ENCODE data around the gene SLC38A1. TPM values are rescaled to one million over a fixed set of nuclear protein-coding genes. Genes with fewer than 3 reads are reported as not detected.

Gene SLC38A1
- total and polyA plus RNA-seq, 7 donors = 8.4 to 209 (median 149) TPM

DNA sequence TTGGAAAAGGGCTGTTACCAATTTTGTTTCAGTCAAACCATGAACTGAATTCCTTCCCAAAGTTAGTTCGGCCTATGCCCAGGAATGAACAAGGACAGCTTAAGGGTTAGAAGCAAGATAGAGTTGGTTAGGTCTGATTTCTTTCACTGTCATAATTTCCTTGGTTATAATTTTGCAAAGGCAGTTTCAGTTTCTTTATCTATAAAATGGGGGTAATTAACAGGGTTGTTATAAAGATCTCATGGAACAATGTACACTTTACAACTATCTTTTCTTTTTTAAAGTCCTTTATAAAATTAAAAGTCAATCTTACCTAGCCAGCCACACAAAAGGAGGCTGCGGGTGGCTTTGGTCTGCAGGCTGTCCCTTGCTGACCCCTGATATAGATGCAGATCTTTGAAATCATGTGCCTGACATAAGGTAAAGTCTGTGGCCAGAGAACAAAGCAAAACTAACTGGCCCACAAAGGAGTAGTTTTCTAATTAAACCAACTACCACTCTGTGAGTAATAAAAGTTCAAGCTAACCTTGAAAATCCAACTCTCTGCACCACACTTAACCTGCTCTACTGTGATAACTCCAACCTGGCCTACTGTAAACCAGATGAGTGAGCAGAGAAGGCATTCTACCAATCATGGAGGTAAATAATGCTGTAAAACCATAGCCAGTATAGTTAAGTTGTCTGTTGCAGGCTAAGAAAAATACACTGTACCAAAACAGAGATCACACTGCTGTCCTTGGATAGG, 49.5 kb downstream of the SLC38A1 start:
- 41 to 69% methylated on average over 2 of the region's 2 CpGs for WGBS, 2 donors
- Histone ChIP-seq H3K9me3 (no peaks in the 10 kb centered on the region), H3K4me1 (peaks cover 0 to 96% (median 75%) of the 10 kb centered on the region in 4 donors), H3K27ac (peak overlapping the region; percentile 17 to 84 (median 80)), H3K27me3 (no peaks in the 10 kb centered on the region), H3K36me3 (peaks cover 0 to 7% (median 0%) of the 10 kb centered on the region in 4 donors), H3K4me3 (no peak overlapping the region)
- intact Hi-C loops (cut with DNase I) = no loop called here
- TF ChIP-seq POLR2A (IDR thresholded peaks at IDR 0.05) (no peak), POLR2AphosphoS5 (IDR thresholded peaks at IDR 0.05) (no peak), EP300 (IDR thresholded peaks at IDR 0.05) (no peak)
- TF ChIP-seq, protein P1, sequence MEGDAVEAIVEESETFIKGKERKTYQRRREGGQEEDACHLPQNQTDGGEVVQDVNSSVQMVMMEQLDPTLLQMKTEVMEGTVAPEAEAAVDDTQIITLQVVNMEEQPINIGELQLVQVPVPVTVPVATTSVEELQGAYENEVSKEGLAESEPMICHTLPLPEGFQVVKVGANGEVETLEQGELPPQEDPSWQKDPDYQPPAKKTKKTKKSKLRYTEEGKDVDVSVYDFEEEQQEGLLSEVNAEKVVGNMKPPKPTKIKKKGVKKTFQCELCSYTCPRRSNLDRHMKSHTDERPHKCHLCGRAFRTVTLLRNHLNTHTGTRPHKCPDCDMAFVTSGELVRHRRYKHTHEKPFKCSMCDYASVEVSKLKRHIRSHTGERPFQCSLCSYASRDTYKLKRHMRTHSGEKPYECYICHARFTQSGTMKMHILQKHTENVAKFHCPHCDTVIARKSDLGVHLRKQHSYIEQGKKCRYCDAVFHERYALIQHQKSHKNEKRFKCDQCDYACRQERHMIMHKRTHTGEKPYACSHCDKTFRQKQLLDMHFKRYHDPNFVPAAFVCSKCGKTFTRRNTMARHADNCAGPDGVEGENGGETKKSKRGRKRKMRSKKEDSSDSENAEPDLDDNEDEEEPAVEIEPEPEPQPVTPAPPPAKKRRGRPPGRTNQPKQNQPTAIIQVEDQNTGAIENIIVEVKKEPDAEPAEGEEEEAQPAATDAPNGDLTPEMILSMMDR (IDR thresholded peaks at IDR 0.05) = no peak
- DNase-seq = no peak

DNA sequence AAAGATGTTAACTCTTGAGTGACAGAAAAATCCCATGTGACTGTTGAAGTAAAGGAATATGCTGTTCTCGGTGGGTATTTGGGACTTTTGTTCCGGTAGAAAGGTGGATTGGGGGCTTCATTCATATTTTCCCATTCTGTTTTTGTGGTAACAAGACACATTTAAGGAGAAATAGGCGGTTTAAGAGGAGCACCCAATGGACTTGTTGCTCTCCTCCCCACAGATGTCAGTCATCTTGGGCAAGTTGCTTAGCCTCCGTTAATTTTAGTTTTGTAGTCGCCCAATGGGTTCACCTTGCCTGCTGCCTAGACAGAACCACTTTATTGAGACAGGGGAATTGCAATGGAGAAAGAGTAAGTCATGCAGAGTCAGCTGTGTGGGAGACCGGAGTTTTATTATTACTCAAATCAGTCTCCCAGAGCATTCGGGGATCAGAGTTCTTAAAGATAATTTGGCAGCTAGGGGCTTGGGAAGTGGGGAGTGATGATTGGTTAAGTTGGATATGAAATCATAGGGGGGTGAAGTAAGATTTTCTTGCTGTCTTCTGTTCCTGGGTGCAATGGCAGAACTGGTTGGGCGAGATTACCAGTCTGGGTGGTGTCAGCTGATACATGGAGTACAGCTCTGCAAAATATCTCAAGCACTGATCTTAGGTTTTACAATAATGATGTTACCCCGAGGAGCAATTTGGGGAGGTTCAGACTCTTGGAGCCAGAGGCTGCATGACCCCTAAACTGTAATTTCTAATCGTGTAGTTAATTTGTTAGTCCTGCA, 50.3 kb downstream of the SLC38A1 start:
- Histone ChIP-seq H3K9me3 (no peaks in the 10 kb centered on the region), H3K27ac (peak overlapping the region in 3 of 4 donors; percentile 54 to 84 (median 80)), H3K4me3 (no peak overlapping the region), H3K27me3 (no peaks in the 10 kb centered on the region), H3K4me1 (peaks cover 0 to 93% (median 71%) of the 10 kb centered on the region in 4 donors), H3K36me3 (peaks cover 0 to 7% (median 0%) of the 10 kb centered on the region in 4 donors)
- intact Hi-C loops (cut with DNase I) = no loop called here
- TF ChIP-seq EP300 (IDR thresholded peaks at IDR 0.05) = no peak
- TF ChIP-seq, protein P1 (IDR thresholded peaks at IDR 0.05) = no peak
- no peak for TF ChIP-seq POLR2A (IDR thresholded peaks at IDR 0.05)
- no peak for TF ChIP-seq POLR2AphosphoS5 (IDR thresholded peaks at IDR 0.05)
- no peak for DNase-seq
- WGBS, 2 donors = 60 to 67% methylated on average over 10 of the region's 10 CpGs

DNA sequence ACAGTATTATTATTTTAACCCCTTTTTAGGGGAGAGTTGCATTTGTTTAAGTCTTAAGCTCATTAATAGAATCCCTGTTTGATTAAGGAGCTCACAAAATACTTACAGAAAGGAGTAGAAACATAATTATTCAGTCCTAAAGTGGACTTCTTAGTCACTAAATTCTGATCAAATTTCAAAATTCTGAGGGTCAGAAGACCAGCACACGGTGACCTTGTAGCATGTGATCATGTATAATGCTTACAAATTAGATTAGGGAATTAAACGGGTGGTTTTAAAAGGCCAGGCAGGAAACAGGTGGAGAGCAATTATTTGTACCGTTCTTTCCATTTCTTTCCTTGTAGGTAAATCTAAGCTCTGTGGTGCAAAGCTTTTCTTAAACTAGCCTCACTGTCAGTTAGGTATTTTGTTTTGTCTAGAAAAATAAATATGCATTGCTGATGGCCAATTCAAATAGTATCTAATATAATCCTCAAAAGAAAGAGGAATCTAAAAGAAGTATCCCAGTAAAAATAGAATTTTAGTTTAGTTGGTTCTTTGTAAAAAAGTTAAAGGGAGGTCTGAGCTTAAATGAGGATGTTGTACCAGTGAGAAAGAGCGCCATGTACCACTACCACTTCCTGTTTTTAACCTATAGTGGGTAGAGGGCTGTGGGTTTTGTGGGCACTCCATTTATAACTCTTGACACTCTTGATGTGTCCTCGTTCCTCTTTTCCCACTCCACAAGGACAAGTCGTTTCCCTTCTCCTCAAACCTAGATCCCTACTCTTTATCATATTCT, 51.1 kb downstream of the SLC38A1 start:
- no peak for DNase-seq
- 39 to 75% methylated on average over 6 of the region's 6 CpGs for WGBS, 2 donors
- intact Hi-C loops (cut with DNase I) = no loop called here
- Histone ChIP-seq H3K9me3 (no peaks in the 10 kb centered on the region), H3K27ac (peak overlapping the region in 3 of 4 donors; percentile 54 to 80 (median 63)), H3K27me3 (no peaks in the 10 kb centered on the region), H3K36me3 (peaks cover 0 to 7% (median 0%) of the 10 kb centered on the region in 4 donors), H3K4me1 (peaks cover 0 to 94% (median 69%) of the 10 kb centered on the region in 4 donors), H3K4me3 (no peak overlapping the region)
- TF ChIP-seq POLR2AphosphoS5 (IDR thresholded peaks at IDR 0.05) (no peak), EP300 (IDR thresholded peaks at IDR 0.05) (no peak), POLR2A (IDR thresholded peaks at IDR 0.05) (no peak)
- TF ChIP-seq, protein P1 (IDR thresholded peaks at IDR 0.05) = no peak

DNA sequence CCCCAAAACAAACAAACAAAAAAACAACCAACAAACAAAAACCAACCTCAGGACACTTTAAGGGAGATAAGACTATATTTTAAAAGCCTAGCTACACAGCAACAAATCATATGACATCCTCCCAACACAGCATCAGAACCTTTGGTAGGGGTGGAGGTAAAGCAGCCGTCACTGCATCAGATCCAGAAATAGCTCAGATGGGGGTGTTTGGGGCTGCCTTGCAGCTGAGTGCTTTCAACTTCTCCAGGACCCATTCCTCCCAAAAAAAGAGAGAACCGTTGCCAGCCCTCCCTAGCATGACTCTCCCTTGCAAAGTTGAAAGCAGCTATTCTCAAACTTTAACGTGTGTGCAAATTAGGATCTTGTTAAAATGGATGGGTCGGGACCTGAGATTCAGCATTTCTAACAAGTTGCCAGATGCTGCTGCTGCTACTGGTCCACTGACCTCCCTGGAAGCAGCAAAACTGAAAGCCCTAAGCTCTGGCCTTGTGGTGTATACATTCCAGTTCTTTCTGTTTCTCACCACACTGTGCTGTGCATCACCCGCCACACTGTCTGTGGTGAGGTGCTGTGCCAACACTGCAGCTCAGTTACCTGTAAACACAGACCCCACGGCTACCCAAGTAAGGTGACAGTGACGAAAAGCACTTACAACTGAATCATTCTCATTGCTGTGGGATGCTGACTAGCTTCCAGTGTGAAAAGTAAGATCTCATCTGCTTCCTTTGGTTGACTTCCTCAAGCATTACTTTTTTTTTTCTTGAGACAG, 54.0 kb downstream of the SLC38A1 start:
- peaks cover 0 to 3% (median 0%) of the 10 kb centered on the region in 4 donors for H3K36me3 ChIP-seq
- intact Hi-C loops (cut with DNase I) = no loop called here
- no peak for TF ChIP-seq EP300 (IDR thresholded peaks at IDR 0.05)
- TF ChIP-seq POLR2A (IDR thresholded peaks at IDR 0.05) = no peak
- TF ChIP-seq, protein P1 (IDR thresholded peaks at IDR 0.05) = no peak
- no peak for TF ChIP-seq POLR2AphosphoS5 (IDR thresholded peaks at IDR 0.05)
- H3K4me3 ChIP-seq = no peak overlapping the region
- H3K4me1 ChIP-seq = peaks cover 0 to 95% (median 66%) of the 10 kb centered on the region in 4 donors
- H3K27me3 ChIP-seq = no peaks in the 10 kb centered on the region
- peak overlapping the region; percentile 40 to 79 (median 66) for H3K27ac ChIP-seq
- DNase-seq = no peak
- 43 to 83% methylated on average over 7 of the region's 7 CpGs for WGBS, 2 donors
- H3K9me3 ChIP-seq = no peaks in the 10 kb centered on the region

All from sigmoid colon (tissue), 7 donors.